Measurements from ENCODE around the gene APOO.

DNA sequence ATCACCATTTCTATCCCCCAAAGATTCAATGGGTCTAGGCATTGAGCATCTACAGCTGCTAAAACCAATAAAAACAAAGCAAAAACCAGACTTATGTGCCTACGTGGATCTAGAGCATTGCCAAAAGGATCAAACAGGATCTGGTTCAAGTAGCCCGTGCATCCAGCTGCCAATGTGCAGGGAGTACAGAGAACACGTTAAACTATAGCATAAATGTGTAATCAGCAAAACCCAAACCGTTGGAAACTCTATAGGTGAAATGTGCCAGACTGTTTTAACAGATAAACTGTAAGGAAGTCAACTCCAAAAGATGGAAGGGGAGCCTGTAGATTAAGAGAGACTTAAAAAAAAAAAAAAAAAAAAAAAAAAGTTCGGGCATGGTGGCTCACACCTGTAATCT, 58.5 kb downstream of the APOO start:
- no peak for TF ChIP-seq ZFX (IDR thresholded peaks at IDR 0.05; ENCODE audit: borderline replicate concordance)
- TF ChIP-seq, protein P1, sequence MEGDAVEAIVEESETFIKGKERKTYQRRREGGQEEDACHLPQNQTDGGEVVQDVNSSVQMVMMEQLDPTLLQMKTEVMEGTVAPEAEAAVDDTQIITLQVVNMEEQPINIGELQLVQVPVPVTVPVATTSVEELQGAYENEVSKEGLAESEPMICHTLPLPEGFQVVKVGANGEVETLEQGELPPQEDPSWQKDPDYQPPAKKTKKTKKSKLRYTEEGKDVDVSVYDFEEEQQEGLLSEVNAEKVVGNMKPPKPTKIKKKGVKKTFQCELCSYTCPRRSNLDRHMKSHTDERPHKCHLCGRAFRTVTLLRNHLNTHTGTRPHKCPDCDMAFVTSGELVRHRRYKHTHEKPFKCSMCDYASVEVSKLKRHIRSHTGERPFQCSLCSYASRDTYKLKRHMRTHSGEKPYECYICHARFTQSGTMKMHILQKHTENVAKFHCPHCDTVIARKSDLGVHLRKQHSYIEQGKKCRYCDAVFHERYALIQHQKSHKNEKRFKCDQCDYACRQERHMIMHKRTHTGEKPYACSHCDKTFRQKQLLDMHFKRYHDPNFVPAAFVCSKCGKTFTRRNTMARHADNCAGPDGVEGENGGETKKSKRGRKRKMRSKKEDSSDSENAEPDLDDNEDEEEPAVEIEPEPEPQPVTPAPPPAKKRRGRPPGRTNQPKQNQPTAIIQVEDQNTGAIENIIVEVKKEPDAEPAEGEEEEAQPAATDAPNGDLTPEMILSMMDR (IDR thresholded peaks at IDR 0.05): no peak
